ENCODE measurements around the gene OR5B2.

DNA sequence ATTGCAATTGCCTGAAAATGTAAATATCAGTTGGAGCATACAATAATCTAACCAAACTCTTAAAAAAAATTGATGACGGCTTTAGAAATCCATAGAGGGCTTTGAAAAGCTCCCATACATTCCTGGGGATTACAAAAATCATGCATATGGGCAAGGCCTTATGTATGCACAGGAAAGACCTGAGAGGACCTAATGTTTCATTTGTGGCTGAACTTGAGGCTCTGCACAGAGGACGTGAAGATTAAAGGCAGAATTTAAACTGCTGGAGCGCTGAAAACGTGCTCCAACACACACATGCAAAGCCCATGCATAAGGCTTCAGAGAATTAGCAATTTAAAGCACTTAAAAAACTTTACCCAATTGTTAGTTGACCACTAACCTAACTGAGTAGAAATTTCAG, 10.6 kb upstream of the OR5B2 start:
- TF ChIP-seq, protein P1, sequence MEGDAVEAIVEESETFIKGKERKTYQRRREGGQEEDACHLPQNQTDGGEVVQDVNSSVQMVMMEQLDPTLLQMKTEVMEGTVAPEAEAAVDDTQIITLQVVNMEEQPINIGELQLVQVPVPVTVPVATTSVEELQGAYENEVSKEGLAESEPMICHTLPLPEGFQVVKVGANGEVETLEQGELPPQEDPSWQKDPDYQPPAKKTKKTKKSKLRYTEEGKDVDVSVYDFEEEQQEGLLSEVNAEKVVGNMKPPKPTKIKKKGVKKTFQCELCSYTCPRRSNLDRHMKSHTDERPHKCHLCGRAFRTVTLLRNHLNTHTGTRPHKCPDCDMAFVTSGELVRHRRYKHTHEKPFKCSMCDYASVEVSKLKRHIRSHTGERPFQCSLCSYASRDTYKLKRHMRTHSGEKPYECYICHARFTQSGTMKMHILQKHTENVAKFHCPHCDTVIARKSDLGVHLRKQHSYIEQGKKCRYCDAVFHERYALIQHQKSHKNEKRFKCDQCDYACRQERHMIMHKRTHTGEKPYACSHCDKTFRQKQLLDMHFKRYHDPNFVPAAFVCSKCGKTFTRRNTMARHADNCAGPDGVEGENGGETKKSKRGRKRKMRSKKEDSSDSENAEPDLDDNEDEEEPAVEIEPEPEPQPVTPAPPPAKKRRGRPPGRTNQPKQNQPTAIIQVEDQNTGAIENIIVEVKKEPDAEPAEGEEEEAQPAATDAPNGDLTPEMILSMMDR (conservative IDR thresholded peaks at IDR 0.05; ENCODE audit: low read length), result no peak
- TF ChIP-seq EZH2phosphoT487 (IDR thresholded peaks at IDR 0.05; ENCODE audit: borderline replicate concordance, low read depth, low read length), result no peak

All from OCI-LY7 (cell line).